ENCODE results near the gene LRRN2.

Gene LRRN2

DNA sequence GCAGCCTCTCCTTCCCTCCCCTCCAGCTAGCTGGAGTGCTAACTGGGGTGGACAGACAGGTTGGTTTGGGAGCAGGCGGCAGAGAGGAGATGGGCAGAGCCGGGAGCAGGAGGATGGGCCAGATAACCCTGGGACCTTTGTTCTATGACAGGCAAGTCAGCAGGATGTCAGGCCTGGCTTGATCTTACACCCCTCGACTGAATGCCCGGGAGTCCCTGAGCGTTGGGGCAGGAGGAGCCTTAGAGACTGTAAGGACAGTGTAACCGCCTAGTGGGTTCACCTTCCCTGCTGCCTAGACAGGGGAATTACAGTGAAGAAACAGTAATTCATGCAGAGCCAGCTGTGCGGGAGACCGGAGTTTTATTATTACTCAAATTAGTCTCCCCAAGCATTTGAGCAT is 109.1 kb downstream of the LRRN2 start:
- TF ChIP-seq, protein P1, sequence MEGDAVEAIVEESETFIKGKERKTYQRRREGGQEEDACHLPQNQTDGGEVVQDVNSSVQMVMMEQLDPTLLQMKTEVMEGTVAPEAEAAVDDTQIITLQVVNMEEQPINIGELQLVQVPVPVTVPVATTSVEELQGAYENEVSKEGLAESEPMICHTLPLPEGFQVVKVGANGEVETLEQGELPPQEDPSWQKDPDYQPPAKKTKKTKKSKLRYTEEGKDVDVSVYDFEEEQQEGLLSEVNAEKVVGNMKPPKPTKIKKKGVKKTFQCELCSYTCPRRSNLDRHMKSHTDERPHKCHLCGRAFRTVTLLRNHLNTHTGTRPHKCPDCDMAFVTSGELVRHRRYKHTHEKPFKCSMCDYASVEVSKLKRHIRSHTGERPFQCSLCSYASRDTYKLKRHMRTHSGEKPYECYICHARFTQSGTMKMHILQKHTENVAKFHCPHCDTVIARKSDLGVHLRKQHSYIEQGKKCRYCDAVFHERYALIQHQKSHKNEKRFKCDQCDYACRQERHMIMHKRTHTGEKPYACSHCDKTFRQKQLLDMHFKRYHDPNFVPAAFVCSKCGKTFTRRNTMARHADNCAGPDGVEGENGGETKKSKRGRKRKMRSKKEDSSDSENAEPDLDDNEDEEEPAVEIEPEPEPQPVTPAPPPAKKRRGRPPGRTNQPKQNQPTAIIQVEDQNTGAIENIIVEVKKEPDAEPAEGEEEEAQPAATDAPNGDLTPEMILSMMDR (IDR thresholded peaks at IDR 0.05; ENCODE audit: borderline replicate concordance, control extremely low read depth, extremely low read depth, insufficient read depth, missing control alignments): no peak
- DNase-seq (ENCODE audit: low spot score): no peak
- in situ Hi-C loops (cut with MboI; ENCODE audit: low sequenced_read_pairs, unreplicated experiment): no loop called here

DNA sequence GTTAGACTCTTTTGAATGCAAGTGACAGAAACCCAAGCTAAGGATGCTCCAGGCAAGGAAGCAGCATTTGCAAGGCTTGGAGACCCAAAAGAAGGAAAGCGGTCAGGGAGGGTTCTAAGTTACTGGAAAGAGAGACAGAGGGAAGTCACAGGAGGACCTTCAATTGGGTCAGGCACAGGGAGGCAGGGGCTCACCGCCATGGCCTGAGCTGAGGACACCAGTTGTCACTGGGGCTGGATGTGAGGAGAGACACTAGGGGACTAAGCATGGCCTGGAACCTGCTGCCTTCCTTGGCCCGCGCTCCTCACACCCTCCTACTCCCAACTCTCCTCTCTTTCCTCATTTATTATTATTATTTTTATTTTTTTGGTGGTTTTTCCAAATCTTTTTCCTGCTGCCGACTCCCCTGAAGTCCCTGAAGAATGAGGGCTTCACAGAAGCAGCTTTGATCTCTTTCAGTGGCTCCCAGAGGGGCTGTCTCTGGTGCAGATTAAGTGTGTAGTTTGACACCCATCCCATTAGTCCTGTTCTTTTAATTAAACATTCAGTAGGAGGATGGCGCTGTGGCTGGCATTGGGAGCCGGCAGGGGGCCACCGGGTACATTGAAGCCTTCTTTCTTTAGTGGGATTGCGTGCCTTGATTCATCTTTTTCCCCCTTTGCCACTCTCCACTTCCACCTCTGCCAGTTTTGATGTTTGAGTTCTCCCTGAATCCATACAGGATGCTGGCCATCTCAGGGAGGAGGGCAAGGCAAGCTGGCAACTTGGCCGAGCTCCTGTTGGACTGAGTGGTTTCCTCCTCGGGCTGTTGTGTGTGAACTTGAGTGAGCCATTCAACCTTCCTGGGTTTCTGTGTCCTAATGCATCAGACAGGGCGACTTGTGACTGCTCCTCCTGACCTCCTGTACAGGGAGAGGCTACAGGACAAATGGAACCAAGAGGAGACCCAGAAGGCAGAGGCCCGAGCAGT is 110.0 kb downstream of the LRRN2 start:
- DNase-seq (ENCODE audit: low spot score): no peak
- in situ Hi-C loops (cut with MboI; ENCODE audit: low sequenced_read_pairs, unreplicated experiment): no loop called here
- TF ChIP-seq, protein P1 (IDR thresholded peaks at IDR 0.05; ENCODE audit: borderline replicate concordance, control extremely low read depth, extremely low read depth, insufficient read depth, missing control alignments): no peak

DNA sequence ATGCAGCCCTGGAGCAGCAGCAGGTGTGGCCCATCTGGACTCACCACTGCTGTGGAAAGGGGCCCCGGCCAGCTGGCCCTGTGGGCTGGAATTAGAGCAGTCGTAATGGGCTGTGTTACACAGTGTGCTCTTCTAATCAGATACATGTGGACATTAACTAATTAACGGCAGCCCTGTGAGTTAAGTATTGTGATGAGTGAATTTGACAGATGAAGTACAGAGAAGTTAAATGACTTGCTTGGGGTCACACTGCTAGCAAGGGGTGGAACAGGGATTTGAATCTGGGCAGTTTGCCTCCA is 110.7 kb downstream of the LRRN2 start:
- DNase-seq (ENCODE audit: low spot score): no peak
- in situ Hi-C loops (cut with MboI; ENCODE audit: low sequenced_read_pairs, unreplicated experiment): no loop called here
- TF ChIP-seq, protein P1 (IDR thresholded peaks at IDR 0.05; ENCODE audit: borderline replicate concordance, control extremely low read depth, extremely low read depth, insufficient read depth, missing control alignments): no peak

DNA sequence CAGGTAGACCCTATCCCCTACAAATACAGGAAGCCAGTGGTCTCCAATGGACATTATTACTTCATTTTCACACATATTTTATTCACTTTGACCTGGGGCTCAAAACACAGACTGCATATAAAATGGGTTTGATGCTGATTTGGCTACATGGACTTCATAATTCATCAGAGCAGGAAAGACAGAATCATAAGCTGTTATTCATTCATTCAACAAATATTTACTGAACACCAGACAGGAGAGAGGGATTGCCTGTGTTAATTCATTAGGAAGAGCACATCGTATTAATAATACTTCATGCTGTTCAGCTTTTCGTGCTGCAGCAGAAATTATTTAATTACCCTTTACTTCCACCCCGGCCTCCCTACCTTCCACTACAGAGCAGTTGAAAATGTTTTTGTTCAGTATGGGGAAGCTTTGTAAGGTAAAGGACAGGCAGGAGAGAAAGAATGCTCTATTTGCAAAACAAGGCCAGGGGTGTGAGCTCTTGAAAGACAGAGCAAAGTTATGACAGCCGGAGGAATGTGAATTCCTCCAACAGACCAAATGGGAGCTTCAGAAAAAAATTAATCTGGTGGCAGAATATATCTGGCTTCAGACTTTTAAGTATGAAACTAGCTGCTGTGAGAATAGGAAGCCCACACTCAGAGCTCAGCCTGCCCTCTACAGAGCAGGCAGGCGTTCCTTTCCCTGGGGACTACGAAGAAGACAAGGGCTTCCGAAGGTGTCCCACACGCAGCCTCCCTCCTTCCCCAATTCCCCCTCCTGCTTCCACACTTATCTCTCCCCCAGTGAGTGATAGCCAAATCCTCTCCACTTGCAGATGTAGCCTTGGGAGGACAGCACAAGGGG is 111.3 kb downstream of the LRRN2 start:
- TF ChIP-seq, protein P1 (IDR thresholded peaks at IDR 0.05; ENCODE audit: borderline replicate concordance, control extremely low read depth, extremely low read depth, insufficient read depth, missing control alignments): no peak
- in situ Hi-C loops (cut with MboI; ENCODE audit: low sequenced_read_pairs, unreplicated experiment): no loop called here
- DNase-seq (ENCODE audit: low spot score): no peak

DNA sequence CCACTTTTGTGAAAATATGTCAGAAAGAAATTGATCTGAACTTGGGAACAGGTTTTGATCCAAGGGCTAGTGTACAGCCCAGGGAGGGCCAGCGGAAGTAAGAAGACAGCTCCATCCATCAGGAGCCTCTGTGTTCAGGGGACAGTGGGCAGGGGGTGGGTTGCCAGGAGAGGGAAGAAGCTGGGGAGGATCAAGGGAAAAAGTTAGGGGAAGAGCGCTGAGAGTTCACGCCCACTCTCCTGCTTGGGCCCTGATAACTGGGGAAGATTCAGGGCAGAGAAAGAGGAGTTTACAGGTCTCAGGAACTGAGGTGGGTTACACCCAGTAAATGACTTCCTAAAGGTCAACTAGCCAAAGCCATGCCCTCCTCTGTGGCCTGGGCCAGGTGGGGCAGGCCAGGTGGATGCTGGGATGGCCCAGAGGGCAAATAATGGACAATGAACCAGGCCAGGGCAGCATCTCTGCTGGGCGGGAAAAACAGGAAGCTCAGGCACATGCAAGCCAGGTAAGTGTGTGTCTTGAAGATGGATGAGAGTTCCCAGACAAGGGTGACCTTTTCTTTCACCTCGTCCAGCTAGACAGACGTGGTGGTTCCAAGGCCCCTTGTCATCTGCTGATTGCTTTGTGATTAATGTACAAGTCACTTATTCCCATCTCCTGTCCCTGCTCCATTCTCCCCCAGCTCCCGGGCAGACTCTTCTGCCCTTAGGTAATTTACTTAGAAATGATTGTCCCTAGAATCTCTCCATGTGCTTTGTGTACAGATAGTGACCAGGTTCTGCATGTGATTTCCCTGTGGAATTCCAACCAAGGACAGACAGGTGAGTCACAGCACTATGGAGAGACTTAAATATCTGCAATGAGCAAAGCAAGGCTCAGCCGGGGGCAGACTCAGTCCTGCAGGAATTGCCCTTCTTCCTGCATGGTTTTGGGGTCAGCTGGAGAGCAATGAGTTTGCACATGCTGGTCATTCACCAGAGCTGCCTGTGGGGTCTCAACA is 112.3 kb downstream of the LRRN2 start:
- TF ChIP-seq, protein P1 (IDR thresholded peaks at IDR 0.05; ENCODE audit: borderline replicate concordance, control extremely low read depth, extremely low read depth, insufficient read depth, missing control alignments): no peak
- no peak for DNase-seq (ENCODE audit: low spot score)
- in situ Hi-C loops (cut with MboI; ENCODE audit: low sequenced_read_pairs, unreplicated experiment): no loop called here

DNA sequence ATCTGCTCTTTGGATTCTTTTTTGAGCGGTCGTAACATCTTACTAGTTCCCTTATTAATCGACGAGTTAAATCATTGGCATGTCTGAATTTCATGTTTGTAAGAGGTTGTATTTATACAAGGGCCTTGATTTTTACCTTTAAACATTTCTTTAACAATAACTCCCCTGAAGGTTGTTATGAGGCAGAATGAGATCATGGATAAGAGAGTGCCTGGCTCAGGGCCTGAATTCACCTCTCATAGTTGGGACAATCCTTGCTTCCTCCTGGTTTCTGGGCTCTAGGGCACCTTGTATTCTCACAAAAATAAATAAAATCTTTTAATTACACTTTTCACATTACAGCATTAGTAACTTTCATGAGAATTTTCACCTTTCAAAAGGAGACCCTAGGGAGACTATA is 113.9 kb downstream of the LRRN2 start:
- no peak for DNase-seq (ENCODE audit: low spot score)
- TF ChIP-seq, protein P1 (IDR thresholded peaks at IDR 0.05; ENCODE audit: borderline replicate concordance, control extremely low read depth, extremely low read depth, insufficient read depth, missing control alignments): no peak

More for the DNA sequence above, 113.9 kb downstream of the LRRN2 start:
- in situ Hi-C loops (cut with MboI; ENCODE audit: low sequenced_read_pairs, unreplicated experiment): no loop called here
